Measurements from ENCODE around the gene CCNA1. TPM values are rescaled to one million over a fixed set of nuclear protein-coding genes. Genes with fewer than 3 reads are reported as not detected.

The CCNA1 gene
- polyA plus RNA-seq (ENCODE audit: insufficient read length), result 0.45 TPM

- DNase-seq, result no peak
These were observed at the start of gene CCNA1 for GRCh38 chr13:36432106-36432544. TSS of gene CCNA1 (plus strand) at chr13:36432495. CDS start at chr13:36433057, 562 bp downstream.

GRCh38 chr13:36385489-36385888 lies 46.8 kb upstream of the CCNA1 start:
- no peak for DNase-seq

- peak; percentile 61 for DNase-seq
These were observed 37.0 kb upstream of the CCNA1 start for GRCh38 chr13:36395280-36395679.

GRCh38 chr13:36405151-36405550 lies 27.1 kb upstream of the CCNA1 start:
- no peak for DNase-seq

- DNase-seq, result no peak
These were observed 19.6 kb upstream of the CCNA1 start for GRCh38 chr13:36412736-36413135.

GRCh38 chr13:36413161-36413560 lies 19.1 kb upstream of the CCNA1 start:
- no peak for DNase-seq

- DNase-seq, result no peak
These were observed 17.8 kb upstream of the CCNA1 start for GRCh38 chr13:36414461-36414860.

- no peak for DNase-seq
These were observed 15.0 kb upstream of the CCNA1 start for GRCh38 chr13:36417331-36417730.

- DNase-seq, result no peak
These were observed 14.1 kb upstream of the CCNA1 start for GRCh38 chr13:36418022-36418805.

GRCh38 chr13:36420437-36420891 lies 11.8 kb upstream of the CCNA1 start:
- DNase-seq, result peak; percentile 64

- DNase-seq, result no peak
These were observed 10.8 kb upstream of the CCNA1 start for GRCh38 chr13:36421447-36421846.

- no peak for DNase-seq
These were observed 4.2 kb upstream of the CCNA1 start for GRCh38 chr13:36428086-36428485.

- DNase-seq, result no peak
These were observed 1.8 kb upstream of the CCNA1 start for GRCh38 chr13:36430247-36431203.

- no peak for DNase-seq
These were observed 840 bp upstream of the CCNA1 start for GRCh38 chr13:36431204-36432105.

GRCh38 chr13:36436811-36437210 lies 4.5 kb downstream of the CCNA1 start:
- no peak for DNase-seq

GRCh38 chr13:36438594-36439483 lies 6.5 kb downstream of the CCNA1 start:
- no peak for DNase-seq

GRCh38 chr13:36445278-36445677 lies 13.0 kb downstream of the CCNA1 start:
- DNase-seq, result no peak

- no peak for DNase-seq
These were observed 13.6 kb downstream of the CCNA1 start for GRCh38 chr13:36445891-36446351.

GRCh38 chr13:36447501-36447900 lies 15.2 kb downstream of the CCNA1 start:
- no peak for DNase-seq

GRCh38 chr13:36450534-36450933 lies 18.2 kb downstream of the CCNA1 start:
- no peak for DNase-seq

GRCh38 chr13:36453516-36453915 lies 21.2 kb downstream of the CCNA1 start:
- DNase-seq, result no peak
